ENCODE data around the gene RTRAF.

DNA sequence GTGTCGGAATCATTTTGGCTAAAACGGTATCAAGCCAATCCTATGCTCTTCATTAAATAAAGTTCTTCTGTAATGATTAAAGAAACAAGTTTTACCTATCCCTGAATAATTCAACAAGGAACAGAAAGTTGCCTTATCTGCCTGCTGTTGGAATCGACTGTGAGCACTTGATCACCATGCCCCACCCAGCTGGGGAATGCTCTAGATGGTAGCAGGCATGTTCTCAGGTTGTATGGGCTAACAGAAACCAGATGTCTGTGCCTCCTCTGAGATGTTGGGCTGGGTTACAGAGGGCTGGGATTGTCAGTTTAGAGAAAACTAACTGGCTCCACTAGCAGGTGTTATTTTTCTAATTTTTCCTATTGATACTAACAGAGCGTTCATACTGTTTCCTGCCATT is 28.9 kb downstream of the RTRAF start:
- TF ChIP-seq CTCF (IDR thresholded peaks at IDR 0.05) (no peak), POLR2A (IDR thresholded peaks at IDR 0.05) (no peak)

Data from right lobe of liver (tissue), 4 donors.